ENCODE data around the gene NTS. TPM values are rescaled to one million over a fixed set of nuclear protein-coding genes. Genes with fewer than 3 reads are reported as not detected.
A peak's percentile ranks its signal among the peaks of the same experiment; 100 is the strongest.

NTS gene
- total RNA-seq = under 1 TPM in 3 of 4 donors, not detected in 1; 0.45 to 0.81 (median 0.63) TPM

GRCh38 chr12:85874031-85874461 lies at the start of gene NTS:
Gene NTS, plus strand, starts transcription at chr12:85874295. Its CDS starts 109 bp downstream, at chr12:85874404.
- Histone ChIP-seq H3K27ac (no peak within 1 kb of the TSS), H3K4me3 (replicated peaks in 1 of 3) (no peak within 1 kb of the TSS), H3K36me3 (no peaks in the 10 kb centered on the region), H3K4me1 (no peaks in the 10 kb centered on the region), H3K9me3 (no peaks in the 10 kb centered on the region), H3K27me3 (no peaks in the 10 kb centered on the region)
- intact Hi-C loops (cut with DNase I) = loop anchor here (5.0 kb wide), 1 partner anchor 407 kb away; no protein-coding TSS in a partner anchor
- 17 to 36% methylated on average over 3 of the region's 3 CpGs for WGBS, 2 donors
- no peak for DNase-seq
- TF ChIP-seq CTCF (IDR thresholded peaks at IDR 0.05) (no peak), POLR2A (IDR thresholded peaks at IDR 0.05) (no peak)

- Histone ChIP-seq H3K36me3 (no peaks in the 10 kb centered on the region), H3K27me3 (no peaks in the 10 kb centered on the region), H3K4me1 (peaks cover 0 to 1% of the 10 kb centered on the region in 2 donors), H3K27ac (no peak overlapping the region), H3K4me3 (replicated peaks in 1 of 3) (no peak overlapping the region), H3K9me3 (no peaks in the 10 kb centered on the region)
- DNase-seq = no peak
- intact Hi-C loops (cut with DNase I) = no loop called here
- TF ChIP-seq CTCF (IDR thresholded peaks at IDR 0.05) (no peak), POLR2A (IDR thresholded peaks at IDR 0.05) (no peak)
These were observed 48.3 kb upstream of the NTS start for GRCh38 chr12:85825746-85826145.

GRCh38 chr12:85828576-85828975 lies 45.5 kb upstream of the NTS start:
- no peak overlapping the region for H3K27ac ChIP-seq
- intact Hi-C loops (cut with DNase I) = no loop called here
- H3K27me3 ChIP-seq = no peaks in the 10 kb centered on the region
- H3K4me1 ChIP-seq = peaks cover 14 to 21% of the 10 kb centered on the region in 2 donors
- WGBS, 2 donors = 93 to 98% methylated on average over 1 of the region's 1 CpG
- no peaks in the 10 kb centered on the region for H3K9me3 ChIP-seq
- no peak overlapping the region for H3K4me3 ChIP-seq (replicated peaks in 1 of 3)
- no peak for DNase-seq
- H3K36me3 ChIP-seq = no peaks in the 10 kb centered on the region
- no peak for TF ChIP-seq POLR2A (IDR thresholded peaks at IDR 0.05)
- TF ChIP-seq CTCF (IDR thresholded peaks at IDR 0.05) = no peak

GRCh38 chr12:85829391-85829790 lies 44.7 kb upstream of the NTS start:
- no peak for DNase-seq
- no peaks in the 10 kb centered on the region for H3K9me3 ChIP-seq
- H3K27ac ChIP-seq = no peak overlapping the region
- 87 to 96% methylated on average over 2 of the region's 2 CpGs for WGBS, 2 donors
- no peak overlapping the region for H3K4me3 ChIP-seq (replicated peaks in 1 of 3)
- H3K36me3 ChIP-seq = no peaks in the 10 kb centered on the region
- no peaks in the 10 kb centered on the region for H3K27me3 ChIP-seq
- TF ChIP-seq CTCF (IDR thresholded peaks at IDR 0.05) = no peak
- TF ChIP-seq POLR2A (IDR thresholded peaks at IDR 0.05) = no peak
- H3K4me1 ChIP-seq = peaks cover 14 to 21% of the 10 kb centered on the region in 2 donors
- intact Hi-C loops (cut with DNase I) = no loop called here

- WGBS, 2 donors = 71 to 82% methylated on average over 2 of the region's 2 CpGs
- no peaks in the 10 kb centered on the region for H3K36me3 ChIP-seq
- H3K27ac ChIP-seq = peak overlapping the region in 1 of 3 donors; percentile 48
- intact Hi-C loops (cut with DNase I) = no loop called here
- H3K4me3 ChIP-seq (replicated peaks in 1 of 3) = no peak overlapping the region
- no peak for DNase-seq
- H3K9me3 ChIP-seq = no peaks in the 10 kb centered on the region
- peaks cover 14 to 21% of the 10 kb centered on the region in 2 donors for H3K4me1 ChIP-seq
- no peaks in the 10 kb centered on the region for H3K27me3 ChIP-seq
- TF ChIP-seq CTCF (IDR thresholded peaks at IDR 0.05) = no peak
- TF ChIP-seq POLR2A (IDR thresholded peaks at IDR 0.05) = no peak
These were observed 42.6 kb upstream of the NTS start for GRCh38 chr12:85831327-85831990.

Data from thyroid gland (tissue), 4 donors.